GM12872 (cell line): ENCODE results near the gene POU2AF3.

Experiments
- TF ChIP-seq, protein P1 (sequence below): IDR thresholded peaks from 3 replicates; pipeline ENCODE4 v1.5.1; 2011; ENCODE audit warnings: low read depth, mild to moderate bottlenecking, low read length, moderate library complexity; ENCODE audit not compliant: insufficient read depth

The POU2AF3 gene, protein sequence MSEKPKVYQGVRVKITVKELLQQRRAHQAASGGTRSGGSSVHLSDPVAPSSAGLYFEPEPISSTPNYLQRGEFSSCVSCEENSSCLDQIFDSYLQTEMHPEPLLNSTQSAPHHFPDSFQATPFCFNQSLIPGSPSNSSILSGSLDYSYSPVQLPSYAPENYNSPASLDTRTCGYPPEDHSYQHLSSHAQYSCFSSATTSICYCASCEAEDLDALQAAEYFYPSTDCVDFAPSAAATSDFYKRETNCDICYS

DNA sequence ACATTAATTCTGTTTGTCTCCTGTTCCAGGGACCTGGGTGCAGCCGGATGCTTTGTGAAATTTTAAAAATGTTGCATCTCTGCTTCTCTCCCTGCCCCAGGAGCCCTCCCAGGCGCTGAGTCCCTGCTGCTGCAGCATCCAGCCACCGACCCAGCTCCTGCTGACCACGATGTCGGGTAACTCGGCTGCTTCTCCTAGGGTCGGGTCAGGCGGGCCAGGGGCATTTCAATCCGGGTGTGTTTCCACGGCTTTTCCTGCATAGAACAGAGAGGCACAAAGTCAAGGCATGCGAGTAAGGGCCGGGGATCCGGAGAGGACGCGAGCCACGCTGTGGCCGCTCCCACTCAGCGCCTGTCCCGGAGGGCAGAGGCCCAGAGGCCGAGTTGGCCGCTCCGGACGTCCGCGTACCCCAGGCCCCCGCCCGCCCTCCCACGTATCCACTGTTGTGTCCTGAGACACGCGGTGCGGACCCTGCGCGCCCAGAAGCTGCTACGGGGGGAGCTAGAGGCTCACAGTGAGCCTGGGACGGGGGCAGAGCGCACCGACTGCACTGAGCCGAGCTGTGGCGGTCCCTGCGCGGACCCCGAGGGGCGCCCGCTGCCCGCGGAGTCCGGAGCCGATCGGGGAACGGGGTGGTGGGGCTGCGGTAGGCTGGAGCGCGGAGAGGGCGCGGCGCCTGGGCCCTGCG lies at the start of gene POU2AF3:
TSS of gene POU2AF3 (plus strand) at position 134 of the 688 bp plus-strand sequence. CDS start at position 170, 36 bp downstream.
- TF ChIP-seq, protein P1, sequence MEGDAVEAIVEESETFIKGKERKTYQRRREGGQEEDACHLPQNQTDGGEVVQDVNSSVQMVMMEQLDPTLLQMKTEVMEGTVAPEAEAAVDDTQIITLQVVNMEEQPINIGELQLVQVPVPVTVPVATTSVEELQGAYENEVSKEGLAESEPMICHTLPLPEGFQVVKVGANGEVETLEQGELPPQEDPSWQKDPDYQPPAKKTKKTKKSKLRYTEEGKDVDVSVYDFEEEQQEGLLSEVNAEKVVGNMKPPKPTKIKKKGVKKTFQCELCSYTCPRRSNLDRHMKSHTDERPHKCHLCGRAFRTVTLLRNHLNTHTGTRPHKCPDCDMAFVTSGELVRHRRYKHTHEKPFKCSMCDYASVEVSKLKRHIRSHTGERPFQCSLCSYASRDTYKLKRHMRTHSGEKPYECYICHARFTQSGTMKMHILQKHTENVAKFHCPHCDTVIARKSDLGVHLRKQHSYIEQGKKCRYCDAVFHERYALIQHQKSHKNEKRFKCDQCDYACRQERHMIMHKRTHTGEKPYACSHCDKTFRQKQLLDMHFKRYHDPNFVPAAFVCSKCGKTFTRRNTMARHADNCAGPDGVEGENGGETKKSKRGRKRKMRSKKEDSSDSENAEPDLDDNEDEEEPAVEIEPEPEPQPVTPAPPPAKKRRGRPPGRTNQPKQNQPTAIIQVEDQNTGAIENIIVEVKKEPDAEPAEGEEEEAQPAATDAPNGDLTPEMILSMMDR, result no peak

DNA sequence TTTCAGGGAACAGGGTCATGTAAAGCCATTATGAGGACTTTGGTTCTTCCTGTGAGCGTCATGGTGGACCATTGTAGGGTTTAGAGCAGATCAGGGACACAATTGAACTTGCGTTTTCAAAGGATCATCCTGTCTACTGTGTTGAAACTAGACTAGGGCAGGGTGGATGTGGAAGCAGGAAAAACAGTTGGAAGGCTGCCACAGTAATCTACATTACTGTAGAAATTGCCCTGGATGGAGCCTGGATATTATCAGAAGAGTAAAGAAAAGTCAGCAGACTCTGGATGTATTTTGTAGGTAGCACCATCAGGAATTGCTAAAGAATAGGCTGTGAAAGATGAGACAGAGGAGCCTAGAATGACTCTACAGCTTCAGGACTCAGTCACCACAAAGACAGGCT lies 47.4 kb upstream of the POU2AF3 start:
- TF ChIP-seq, protein P1, result no peak

DNA sequence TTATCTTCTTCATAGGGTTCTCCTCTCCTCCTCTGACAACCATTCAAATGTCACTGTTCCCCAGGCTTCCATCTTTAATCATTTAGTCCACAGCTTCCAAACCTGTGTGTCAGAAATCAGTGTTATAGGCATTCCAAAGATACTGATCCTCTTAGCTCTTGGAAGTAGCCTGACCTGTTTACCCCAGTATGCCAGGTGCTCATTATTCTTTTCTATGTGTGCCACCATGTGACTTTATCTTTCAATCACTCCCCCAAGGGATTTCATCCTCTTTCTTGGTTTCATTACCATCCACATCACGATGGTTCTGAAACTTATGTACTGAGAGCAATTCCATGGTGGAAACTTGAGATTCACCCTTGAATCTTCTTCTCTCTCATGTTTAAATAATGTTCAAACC lies 45.2 kb upstream of the POU2AF3 start:
- TF ChIP-seq, protein P1, result no peak

DNA sequence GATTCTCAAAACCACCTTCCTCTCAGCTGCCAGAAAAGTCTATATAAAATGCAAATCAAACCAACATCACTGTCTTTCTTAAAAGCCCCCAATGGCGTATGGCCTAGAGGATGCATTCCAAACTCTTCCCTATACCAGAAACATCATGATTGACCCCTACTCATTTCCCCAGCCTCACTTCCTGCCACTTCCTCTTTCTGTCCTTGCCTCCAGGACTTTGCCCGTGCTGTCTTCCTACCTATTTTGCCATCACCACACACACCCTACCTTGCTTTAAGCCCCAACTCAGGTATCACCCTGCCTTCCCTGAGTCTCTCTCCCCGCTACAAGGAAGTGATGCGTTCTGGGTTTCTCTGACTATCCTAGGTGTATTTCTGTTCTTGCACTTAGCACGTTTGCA lies 44.7 kb upstream of the POU2AF3 start:
- TF ChIP-seq, protein P1, result no peak

DNA sequence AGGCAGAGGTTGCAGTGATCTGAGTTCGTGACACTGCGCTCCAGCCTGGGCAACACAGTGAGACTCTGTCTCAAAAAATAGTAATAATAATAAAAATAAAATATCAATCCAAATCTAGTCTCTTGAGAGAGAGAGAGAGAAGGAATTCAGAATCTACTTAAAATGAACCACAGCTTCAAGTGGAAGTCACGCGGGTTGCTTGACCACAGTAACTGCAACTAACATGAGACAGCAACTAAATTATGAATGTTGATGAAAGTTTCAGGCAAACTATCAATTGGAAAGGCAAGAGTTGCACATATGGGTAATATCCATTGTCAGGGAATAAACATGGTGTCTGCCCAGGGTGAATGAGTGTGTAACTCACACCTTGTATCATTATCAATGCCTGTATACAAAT lies 40.3 kb upstream of the POU2AF3 start:
- TF ChIP-seq, protein P1, result no peak

DNA sequence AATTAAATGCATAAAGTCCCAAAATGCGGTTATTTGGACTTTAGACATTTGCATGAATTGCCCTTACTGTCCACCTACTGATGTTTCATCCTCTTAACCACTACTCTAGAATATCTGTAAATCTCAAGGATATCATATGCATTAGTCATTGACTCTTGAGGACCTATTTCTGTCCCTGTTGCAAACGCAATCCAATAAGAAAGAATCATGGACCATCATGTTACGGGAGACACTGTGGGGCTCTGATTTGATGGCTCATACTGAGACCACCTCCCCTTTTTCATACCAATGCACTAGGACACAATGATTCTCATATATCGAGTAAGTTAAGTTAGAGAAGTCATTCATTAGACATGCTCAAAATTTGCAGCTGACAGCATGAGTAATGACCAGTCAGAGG lies 38.5 kb upstream of the POU2AF3 start:
- TF ChIP-seq, protein P1, result no peak

DNA sequence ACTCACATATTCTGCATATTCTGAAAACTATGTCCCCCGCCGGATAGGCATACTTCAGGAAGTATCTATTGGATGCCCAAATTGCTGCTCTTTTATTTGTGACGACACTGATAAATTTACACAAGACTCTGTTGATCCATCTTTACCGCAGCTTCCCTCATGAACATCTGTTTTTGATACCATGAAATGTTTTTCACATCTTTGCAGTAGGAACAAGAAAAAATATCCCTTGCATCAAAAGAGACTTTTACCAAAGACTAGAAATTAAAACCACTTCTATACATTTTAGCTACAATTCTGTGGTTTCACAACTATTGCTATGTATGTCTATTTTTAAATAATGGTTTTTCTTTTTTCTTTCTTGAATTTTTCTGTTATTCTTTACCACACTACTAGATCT lies 37.5 kb upstream of the POU2AF3 start:
- TF ChIP-seq, protein P1, result no peak
